Posterior cingulate gyrus (tissue), 11 donors: Measurements from ENCODE around the gene S100A2.
"Not testable (repeated sequence)": the region's sequence is repeated elsewhere in the genome, so short reads cannot be mapped to it uniquely, and the experiment has no call there.

Experiments
- DNase-seq, 10 donors: peaks; one replicate each; pipeline versions ENCODE4 v3.0.0 to v3.0.0-alpha.2; 2020 to 2021; ENCODE audit warnings: mixed read lengths in 3 of 10
- intact Hi-C: fragments of 100-400 bp; cut with DNase I; formaldehyde crosslinking; loops from one replicate; pipeline ENCODE4 v1.15.1; 2023

The S100A2 gene

DNA sequence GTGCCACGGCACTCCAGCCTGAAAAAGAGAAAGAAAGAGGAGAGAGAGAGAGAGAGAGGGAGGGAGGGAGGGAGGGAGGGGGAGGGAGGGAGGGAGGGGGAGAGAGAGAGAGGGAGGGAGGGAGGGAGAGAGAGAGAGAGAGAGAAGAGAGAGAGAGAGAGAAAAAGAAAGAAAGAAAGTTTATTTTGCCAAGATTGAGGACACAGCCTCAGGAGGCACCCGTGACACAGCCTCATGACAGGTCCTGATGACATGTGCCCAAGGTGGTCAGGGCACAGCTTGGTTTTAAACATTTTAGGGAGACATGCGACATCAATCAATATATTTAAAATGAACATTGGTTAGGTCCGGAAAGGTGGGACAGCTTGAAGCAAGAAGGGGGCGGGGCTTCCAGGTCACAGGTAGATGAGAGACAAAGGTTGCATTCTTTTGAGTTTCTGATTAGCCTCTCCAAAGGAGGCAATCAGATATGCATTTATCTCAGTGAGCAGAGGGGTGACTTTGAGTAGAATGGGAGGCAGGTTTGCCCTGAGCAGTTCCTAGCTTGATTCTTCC lies 45.4 kb downstream of the S100A2 start:
- DNase-seq, intact Hi-C loops: not testable (repeated sequence)

DNA sequence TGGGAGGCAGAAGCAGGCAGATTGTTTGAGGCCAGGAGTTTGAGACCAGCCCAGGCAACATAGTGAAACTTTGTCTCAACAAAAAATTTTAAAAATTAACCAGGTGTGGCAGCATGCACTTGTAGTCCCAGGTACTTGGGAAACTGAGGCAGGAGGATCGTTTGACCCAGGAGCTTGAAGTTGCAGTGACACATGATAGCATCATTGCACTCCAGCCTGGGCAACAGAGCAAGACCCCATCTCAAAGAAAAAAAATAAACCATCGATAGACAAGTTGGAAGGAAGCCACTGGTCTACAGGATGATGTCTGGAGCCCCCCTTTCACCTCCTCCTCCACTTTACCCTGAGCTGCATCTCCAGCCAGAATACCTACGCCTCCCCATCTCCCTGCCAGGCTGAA lies 46.4 kb downstream of the S100A2 start:
- intact Hi-C loops: loop anchor here (10.0 kb wide), 2 partner anchors 136 to 226 kb away; partner anchors contain the start of gene SNAPIN
- no peak for DNase-seq

DNA sequence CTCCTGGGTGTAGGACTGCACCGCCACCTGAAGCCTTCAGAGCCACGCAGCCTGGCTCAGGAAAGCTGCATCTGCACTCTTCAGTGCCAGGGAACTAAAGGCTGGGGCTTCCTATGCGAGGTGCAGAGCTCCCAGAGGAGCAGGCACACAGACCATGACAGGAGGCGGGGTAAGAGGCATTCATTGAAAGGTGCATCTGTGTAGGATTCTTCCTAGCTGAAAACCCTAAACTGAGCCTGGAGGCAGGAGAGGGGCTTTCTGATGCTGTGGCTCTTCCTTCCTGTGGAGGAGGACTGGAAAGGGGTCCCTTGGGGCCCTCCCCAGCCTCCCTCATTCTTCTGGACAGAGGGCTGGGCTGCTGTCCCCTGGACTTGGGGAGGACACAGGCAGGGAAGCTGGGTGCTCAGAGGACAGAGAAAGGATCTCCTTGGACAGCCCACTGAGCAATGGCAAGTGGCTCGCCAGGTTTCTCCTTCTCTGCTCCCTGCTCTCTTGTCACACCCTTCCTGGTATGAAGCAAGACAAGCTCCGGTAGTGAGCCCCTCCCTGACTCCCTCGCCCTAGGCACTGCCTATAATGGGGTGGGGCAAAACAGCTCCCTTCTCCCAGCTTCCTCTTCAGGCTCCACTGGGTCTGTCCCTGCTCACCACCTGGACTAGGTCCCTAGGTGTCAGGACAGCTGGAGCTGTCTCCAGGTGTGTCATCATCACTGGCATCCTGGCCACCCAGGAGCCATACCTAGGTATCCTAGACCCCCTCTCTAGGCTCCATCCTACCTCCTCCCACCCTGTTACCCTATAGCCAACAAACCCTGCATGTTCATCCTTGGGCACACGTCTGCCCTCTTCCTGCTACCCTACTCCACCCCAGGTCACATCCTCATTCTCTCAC lies 49.9 kb downstream of the S100A2 start:
- DNase-seq: no peak
- intact Hi-C loops: loop anchor here (10.0 kb wide), 2 partner anchors 139 to 229 kb away; partner anchors contain the start of gene SNAPIN

- intact Hi-C loops: loop anchor here (10.0 kb wide), 2 partner anchors 141 to 231 kb away; partner anchors contain the start of gene SNAPIN
Observed at GRCh38 chr1:153513666-153514065, 52.0 kb downstream of the S100A2 start.

DNA sequence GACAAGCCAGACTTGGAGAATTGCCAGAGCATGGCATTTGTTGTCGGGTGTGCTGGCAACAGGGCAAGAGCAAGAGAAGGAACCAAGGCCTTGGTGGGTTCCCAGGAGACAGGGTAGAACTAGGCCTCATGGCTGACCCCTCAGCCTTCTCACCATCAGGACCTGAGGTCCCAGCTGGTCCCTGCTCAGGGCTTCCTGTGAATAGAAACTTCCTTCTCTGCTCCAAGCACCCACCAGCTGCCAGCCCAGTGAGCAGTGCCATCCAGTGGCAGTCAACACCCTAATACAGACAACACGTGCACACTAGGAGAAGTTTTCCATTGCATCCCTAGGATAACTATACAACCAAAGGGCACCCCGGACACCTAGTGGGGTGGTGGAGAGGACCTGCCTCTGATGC lies 52.6 kb downstream of the S100A2 start:
- peak in 1 of 10 donors; percentile 37 for DNase-seq
- intact Hi-C loops: loop anchor here (10.0 kb wide), 2 partner anchors 142 to 232 kb away; partner anchors contain the start of gene SNAPIN

More at GRCh38 chr1:153513666-153514065, 52.0 kb downstream of the S100A2 start:
- DNase-seq: peak in 1 of 10 donors; percentile 58
